Kasumi-1 (cell line): ENCODE results near the gene KMT2A.
A peak's percentile ranks its signal among the peaks of the same experiment; 100 is the strongest.
"Not testable (repeated sequence)": the region's sequence is repeated elsewhere in the genome, so short reads cannot be mapped to it uniquely, and the experiment has no call there.

ENCODE experiments used
- DNase-seq, 2 experiments: peaks; one replicate each; lab custom pipeline; 2025; lab: John Stamatoyannopoulos, UW

KMT2A gene

DNA sequence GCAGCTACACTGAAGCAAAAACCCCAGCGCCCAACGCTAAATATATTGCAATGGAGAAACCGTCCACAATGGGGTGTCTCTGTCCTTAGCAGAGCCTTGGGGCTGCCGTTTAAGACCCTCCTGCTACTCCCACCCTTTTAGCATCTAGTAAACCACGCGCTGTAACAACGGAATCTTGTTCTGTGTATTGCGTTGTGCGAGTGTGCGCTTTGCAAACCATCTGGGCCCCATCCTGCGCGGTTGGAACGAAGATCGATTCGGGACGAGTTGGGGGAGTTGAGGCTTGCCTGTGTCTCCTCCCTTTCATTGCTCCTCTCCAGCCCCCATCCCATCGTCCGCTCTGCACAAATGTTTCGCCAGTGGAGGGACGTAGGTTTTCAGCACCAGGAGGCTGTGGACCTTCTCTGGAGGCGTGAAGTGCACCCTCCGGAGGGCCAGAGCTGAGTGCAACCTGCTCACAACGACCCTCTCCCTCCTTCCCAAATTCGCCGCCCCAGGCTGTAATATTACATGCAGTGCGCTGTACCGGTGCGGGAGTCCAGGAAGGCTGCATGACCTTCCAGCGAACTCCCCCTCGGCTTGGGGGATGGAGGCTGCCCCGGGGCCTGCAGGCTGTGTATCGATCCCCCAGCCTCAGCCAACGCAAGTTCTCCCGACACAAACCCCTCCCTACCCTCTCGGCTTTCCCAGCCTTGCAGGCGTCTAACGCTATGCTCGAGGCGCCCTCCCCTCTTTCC is 1.6 kb upstream of the KMT2A start:
- peak; percentile 55 to 78 for DNase-seq

GRCh38 chr11:118435290-118435892 is 901 bp upstream of the KMT2A start:
- DNase-seq: peak; percentile 89 to 90

GRCh38 chr11:118436639-118437207 is 431 bp downstream of the KMT2A start:
- no peak for DNase-seq

GRCh38 chr11:118437208-118438125 is 1.2 kb downstream of the KMT2A start:
- DNase-seq: peak; percentile 32 to 35

- DNase-seq: peak; percentile 85 to 89
Observed at GRCh38 chr11:118438314-118438931, 2.1 kb downstream of the KMT2A start.

- DNase-seq: no peak
Observed at GRCh38 chr11:118439646-118440045, 3.4 kb downstream of the KMT2A start.

- DNase-seq: no peak
Observed at GRCh38 chr11:118441770-118442275, 5.5 kb downstream of the KMT2A start.

DNA sequence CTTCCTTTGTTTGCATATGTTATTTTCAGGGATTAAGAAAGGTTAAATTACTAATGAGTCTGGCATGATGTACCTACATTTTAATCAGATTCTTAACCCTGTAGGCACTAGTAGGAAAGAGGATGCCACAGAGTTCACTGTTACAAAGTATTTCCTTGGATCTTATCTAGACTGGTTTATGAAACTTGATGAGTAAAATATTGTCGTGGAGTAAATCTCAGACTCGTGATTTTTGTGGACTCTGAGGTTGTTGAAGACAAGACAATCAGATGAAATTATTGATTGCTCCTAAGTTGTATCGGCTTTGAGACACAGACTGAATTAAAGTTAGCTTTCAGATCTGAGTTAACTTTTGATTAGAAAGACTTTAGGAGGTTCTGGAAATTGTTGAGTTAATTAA is 6.0 kb downstream of the KMT2A start:
- no peak for DNase-seq

GRCh38 chr11:118442908-118443589 is 6.8 kb downstream of the KMT2A start:
- no peak for DNase-seq

DNA sequence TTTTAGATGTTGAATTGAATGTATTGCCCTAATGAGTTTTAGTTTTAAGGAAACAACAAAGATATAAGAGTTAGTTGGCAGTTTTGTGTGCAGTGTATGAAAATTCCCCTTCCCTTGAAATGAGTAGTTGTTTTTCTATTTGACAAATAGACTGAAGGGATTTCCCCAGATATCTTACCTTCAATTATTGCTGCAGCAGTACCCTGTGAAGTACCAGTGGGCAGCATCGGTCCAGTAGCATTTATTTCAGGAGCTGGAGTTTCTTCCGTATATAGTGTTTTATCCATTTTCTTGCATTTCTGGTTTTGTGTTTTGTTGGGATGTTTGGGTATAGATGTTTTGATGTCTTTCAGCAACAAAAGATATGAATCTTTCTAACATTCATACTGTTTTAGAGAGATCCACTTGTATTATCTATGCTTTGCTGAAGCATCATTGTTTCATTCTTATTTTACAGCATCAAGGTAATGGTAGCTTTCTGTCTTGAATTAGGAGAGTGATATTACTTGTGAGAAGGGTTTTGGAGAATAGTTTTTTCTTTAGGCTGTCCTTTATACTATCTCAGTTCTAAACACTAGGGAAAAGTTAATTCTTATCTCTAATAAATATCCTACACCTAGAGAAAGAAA is 7.4 kb downstream of the KMT2A start:
- no peak for DNase-seq

- DNase-seq: no peak
Observed at GRCh38 chr11:118447423-118447822, 11.1 kb downstream of the KMT2A start.

GRCh38 chr11:118448294-118448693 is 12.0 kb downstream of the KMT2A start:
- DNase-seq: no peak

DNA sequence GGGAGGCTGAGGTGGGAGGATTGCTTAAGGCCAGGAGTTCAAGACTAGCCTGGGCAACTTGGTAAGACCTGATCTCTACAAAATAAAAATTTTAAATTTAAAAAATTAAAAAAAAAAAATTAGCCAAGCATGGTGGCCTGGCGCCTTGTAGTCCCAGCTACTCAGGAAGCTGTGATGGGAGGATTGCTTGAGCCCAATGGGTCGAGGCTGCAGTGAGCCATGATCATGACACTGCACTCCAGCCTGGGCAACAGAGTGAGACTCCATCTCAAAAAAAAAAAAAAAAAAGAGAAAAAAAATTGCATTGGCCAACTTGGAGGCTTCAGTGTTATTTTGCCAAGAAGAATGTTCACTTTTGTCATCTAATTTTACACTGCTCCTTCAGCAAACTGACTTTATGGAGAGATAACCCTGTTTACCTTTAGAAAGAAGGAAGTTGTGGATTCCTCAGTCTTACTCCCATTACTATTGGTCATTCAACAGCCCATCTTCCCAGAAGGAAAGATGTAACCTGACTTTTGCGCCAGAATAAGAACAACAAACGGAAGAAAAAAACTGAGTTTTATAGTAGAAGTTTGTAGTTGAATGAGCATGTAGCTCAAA is 13.1 kb downstream of the KMT2A start:
- no peak for DNase-seq

DNA sequence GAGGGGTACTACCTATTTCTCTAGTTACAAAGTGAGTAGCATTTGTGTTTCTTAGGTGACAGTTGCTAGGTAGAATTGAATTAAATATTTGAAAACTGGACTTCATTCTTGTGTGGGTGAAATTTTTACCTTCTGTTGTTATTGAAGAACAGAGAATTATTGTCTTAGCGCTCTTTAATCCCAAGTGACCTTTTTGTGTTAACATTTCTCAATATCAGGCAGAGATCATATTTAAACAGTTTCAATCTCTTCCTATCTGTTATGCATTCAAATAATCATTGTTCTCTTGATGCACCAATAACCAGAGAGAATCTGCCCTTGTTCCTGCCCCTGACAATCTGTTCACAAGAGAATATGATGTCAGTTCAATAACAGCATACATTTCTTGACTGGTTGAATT is 14.2 kb downstream of the KMT2A start:
- DNase-seq: no peak

DNA sequence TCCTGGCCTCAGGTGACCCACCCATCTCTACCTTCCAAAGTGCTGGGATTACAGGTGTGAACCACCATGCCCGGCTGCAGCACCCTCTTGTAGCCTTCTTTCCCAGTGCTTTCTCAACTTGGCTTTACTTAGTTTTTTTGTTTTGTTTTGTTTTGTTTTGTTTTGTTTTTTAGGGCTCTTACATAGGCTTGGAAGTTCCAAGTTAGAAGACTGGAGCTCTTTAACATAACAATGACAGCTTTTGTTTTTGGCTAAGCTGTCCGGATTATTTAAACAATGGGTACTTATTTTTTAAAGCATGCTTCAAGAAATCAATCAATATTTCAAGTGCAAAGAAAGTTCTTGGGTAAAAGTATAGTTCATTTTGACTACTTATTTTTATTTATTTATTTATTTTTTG is 25.9 kb downstream of the KMT2A start:
- no peak for DNase-seq

DNA sequence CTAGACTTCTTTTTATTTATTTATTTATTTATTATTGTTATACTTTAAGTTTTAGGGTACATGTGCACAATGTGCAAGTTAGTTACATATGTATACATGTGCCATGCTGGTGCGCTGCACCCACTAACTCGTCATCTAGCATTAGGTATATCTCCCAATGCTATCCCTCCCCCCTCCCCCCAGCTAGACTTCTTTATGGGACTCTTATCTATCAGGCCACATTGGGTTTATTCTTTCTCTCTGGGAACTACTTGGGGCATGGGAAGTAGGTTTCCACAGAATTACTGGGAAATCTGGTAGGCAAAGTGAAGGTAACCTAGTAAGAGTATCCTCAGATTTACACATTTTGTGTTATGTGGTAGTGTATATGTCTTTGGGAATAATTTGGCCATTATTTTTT is 32.7 kb downstream of the KMT2A start:
- DNase-seq: not testable (repeated sequence)

GRCh38 chr11:118471030-118471429 is 34.7 kb downstream of the KMT2A start:
- no peak for DNase-seq

- no peak for DNase-seq
Observed at GRCh38 chr11:118473537-118473936, 37.2 kb downstream of the KMT2A start.

DNA sequence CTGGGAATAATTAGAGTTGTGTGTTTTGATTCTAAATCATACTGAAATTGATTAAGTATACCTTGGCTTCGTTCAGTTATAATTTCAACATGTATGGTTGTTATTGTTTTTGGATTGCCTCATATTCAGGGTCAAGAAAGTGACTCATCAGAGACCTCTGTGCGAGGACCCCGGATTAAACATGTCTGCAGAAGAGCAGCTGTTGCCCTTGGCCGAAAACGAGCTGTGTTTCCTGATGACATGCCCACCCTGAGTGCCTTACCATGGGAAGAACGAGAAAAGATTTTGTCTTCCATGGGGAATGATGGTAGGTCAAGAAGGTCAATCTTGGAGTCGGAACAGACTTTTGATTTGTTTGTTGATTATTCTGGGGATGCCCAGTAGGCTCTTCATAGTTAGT is 40.4 kb downstream of the KMT2A start:
- DNase-seq: no peak

DNA sequence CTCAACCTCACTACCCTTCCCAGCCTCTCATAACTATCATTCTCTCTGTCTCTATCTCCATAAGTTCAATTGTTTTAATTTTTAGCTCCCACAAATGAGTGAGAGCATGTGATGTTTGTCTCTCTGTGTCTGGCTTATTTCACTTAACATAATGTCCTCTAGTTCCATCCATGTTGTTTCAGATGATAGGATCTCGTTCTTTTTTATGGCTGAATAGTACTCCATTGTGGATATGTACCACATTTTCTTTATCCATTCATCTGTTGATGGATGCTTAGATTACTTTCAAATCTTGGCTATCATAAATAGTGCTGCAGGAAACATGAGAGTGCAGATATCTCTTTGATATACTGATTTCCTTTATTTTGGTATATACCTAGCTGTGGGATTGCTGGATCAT is 44.9 kb downstream of the KMT2A start:
- DNase-seq: not testable (repeated sequence)
